MM.1S (cell line): ENCODE data around the gene NSD2.

Experiments used
- DNase-seq: peaks from one replicate; pipeline ENCODE4 v3.0.0-alpha.2; 2015
- H2AFZ ChIP-seq: fragments of 300-600 bp; sonication (generic); 2 replicates; pipeline ENCODE4 v1.6.0; 2016; ENCODE audit warnings: antibody characterized with exemption, low read length
- H3F3A ChIP-seq: fragments of 300-600 bp; sonication (generic); 2 replicates; pipeline ENCODE4 v1.6.1; 2016; ENCODE audit warnings: mild to moderate bottlenecking, antibody characterized with exemption, low read length, moderate library complexity, mixed read lengths; ENCODE audit not compliant: insufficient read depth
- H3K27ac ChIP-seq: fragments of 300-600 bp; sonication (generic); 2 replicates; pipeline ENCODE4 v1.5.1; 2016; ENCODE audit warnings: mild to moderate bottlenecking, low read length
- H3K27me3 ChIP-seq: fragments of 300-600 bp; sonication (generic); replicated peaks from 2 replicates; pipeline ENCODE4 v1.6.0; 2016; ENCODE audit warnings: low read length; ENCODE audit not compliant: insufficient read depth
- H3K36me3 ChIP-seq: fragments of 300-600 bp; sonication (generic); replicated peaks from 2 replicates; pipeline ENCODE4 v1.6.1; 2016; ENCODE audit warnings: mild to moderate bottlenecking, low read length, mixed read lengths; ENCODE audit not compliant: insufficient read depth
- H3K4me1 ChIP-seq: fragments of 300-600 bp; sonication (generic); 2 replicates; pipeline ENCODE4 v1.6.1; 2016; ENCODE audit warnings: low read length, mixed read lengths
- H3K4me2 ChIP-seq: fragments of 300-600 bp; sonication (generic); 2 replicates; pipeline ENCODE4 v1.6.0; 2016; ENCODE audit warnings: low read depth, low read length
- H3K4me3 ChIP-seq: fragments of 300-600 bp; sonication (generic); 2 replicates; pipeline ENCODE4 v1.5.1; 2016; ENCODE audit warnings: low read length, mixed read lengths
- H3K79me2 ChIP-seq: fragments of 300-600 bp; sonication (generic); 2 replicates; pipeline ENCODE4 v1.6.1; 2016; ENCODE audit warnings: mixed run types, low read length, mixed read lengths
- H3K9ac ChIP-seq: fragments of 300-600 bp; sonication (generic); 2 replicates; pipeline ENCODE4 v1.6.1; 2016; ENCODE audit warnings: low read length, mixed read lengths
- H3K9me2 ChIP-seq: fragments of 300-600 bp; sonication (generic); replicated peaks from 2 replicates; pipeline ENCODE4 v1.6.1; 2016; ENCODE audit warnings: mild to moderate bottlenecking, low read length, mixed read lengths; ENCODE audit not compliant: insufficient read depth
- H3K9me3 ChIP-seq: fragments of 300-600 bp; sonication (generic); replicated peaks from 2 replicates; pipeline ENCODE4 v1.6.1; 2016; ENCODE audit warnings: mild to moderate bottlenecking, low read length, mixed read lengths; ENCODE audit not compliant: insufficient read depth
- H4K20me1 ChIP-seq: fragments of 300-600 bp; sonication (generic); 2 replicates; pipeline ENCODE4 v1.6.1; 2016; ENCODE audit warnings: mild to moderate bottlenecking, low read length, moderate library complexity, mixed read lengths; ENCODE audit not compliant: insufficient read depth
- CTCF ChIP-seq: fragments of 300-600 bp; sonication (generic); IDR thresholded peaks from 2 replicates; pipeline ENCODE4 v1.5.1; 2016; ENCODE audit warnings: antibody characterized with exemption, low read length, mixed read lengths
- EZH2 ChIP-seq: fragments of 300-600 bp; sonication (generic); optimal IDR thresholded peaks from 2 replicates; pipeline ENCODE3; 2017; ENCODE audit warnings: low read depth, mild to moderate bottlenecking, antibody characterized with exemption, low read length, mixed read lengths
- EZH2phosphoT487 ChIP-seq: fragments of 300-600 bp; sonication (generic); IDR thresholded peaks from 2 replicates; pipeline ENCODE4 v1.6.1; 2018; ENCODE audit warnings: antibody characterized with exemption, low read length

NSD2 gene

GRCh38 chr4:1866189-1866661, 5.0 kb upstream of the NSD2 start:
- Histone ChIP-seq H3K9ac (no peak overlapping the region), H3F3A (peaks cover 15% of the 10 kb centered on the region), H3K79me2 (no peaks in the 10 kb centered on the region), H3K9me2 (no peaks in the 10 kb centered on the region), H3K36me3 (no peaks in the 10 kb centered on the region), H3K27me3 (no peaks in the 10 kb centered on the region), H3K27ac (no peak overlapping the region), H2AFZ (no peak overlapping the region), H3K9me3 (no peaks in the 10 kb centered on the region), H3K4me1 (no peaks in the 10 kb centered on the region), H3K4me2 (no peak overlapping the region), H4K20me1 (no peaks in the 10 kb centered on the region), H3K4me3 (no peak overlapping the region)
- no peak for DNase-seq
- TF ChIP-seq EZH2: no peak
- no peak for TF ChIP-seq EZH2phosphoT487
- no peak for TF ChIP-seq CTCF

- no peaks in the 10 kb centered on the region for H3K27me3 ChIP-seq
- H4K20me1 ChIP-seq: 0 out of 2 replicates have a peak, but pooled peaks cover under 1% of the 10 kb centered on the region
- H3K27ac ChIP-seq: no peak overlapping the region
- no peak overlapping the region for H3K4me2 ChIP-seq
- DNase-seq: no peak
- no peak for TF ChIP-seq EZH2
- TF ChIP-seq EZH2phosphoT487: no peak
- TF ChIP-seq CTCF: no peak
- no peaks in the 10 kb centered on the region for H3K36me3 ChIP-seq
- no peaks in the 10 kb centered on the region for H3K9me3 ChIP-seq
- no peak overlapping the region for H3K9ac ChIP-seq
- no peak overlapping the region for H3K4me3 ChIP-seq
- peaks cover 17% of the 10 kb centered on the region for H3K79me2 ChIP-seq
- H2AFZ ChIP-seq: no peak overlapping the region
- peaks cover 22% of the 10 kb centered on the region for H3F3A ChIP-seq
- no peaks in the 10 kb centered on the region for H3K9me2 ChIP-seq
- peaks cover 8% of the 10 kb centered on the region for H3K4me1 ChIP-seq
Measured at GRCh38 chr4:1868293-1868692, 2.9 kb upstream of the NSD2 start.

GRCh38 chr4:1868912-1869311, 2.3 kb upstream of the NSD2 start:
- DNase-seq: no peak
- Histone ChIP-seq H3K27me3 (no peaks in the 10 kb centered on the region), H3F3A (peaks cover 22% of the 10 kb centered on the region), H3K36me3 (no peaks in the 10 kb centered on the region), H3K9ac (no peak overlapping the region), H3K4me2 (peak overlapping the region; percentile 90; the same call in 1 of the 2 replicates), H2AFZ (no peak overlapping the region), H4K20me1 (peaks cover 7% of the 10 kb centered on the region; the same call in 1 of the 2 replicates), H3K79me2 (peaks cover 23% of the 10 kb centered on the region), H3K4me3 (no peak overlapping the region), H3K9me3 (no peaks in the 10 kb centered on the region), H3K4me1 (peaks cover 13% of the 10 kb centered on the region), H3K9me2 (no peaks in the 10 kb centered on the region), H3K27ac (no peak overlapping the region)
- TF ChIP-seq EZH2phosphoT487: no peak
- TF ChIP-seq CTCF: no peak
- TF ChIP-seq EZH2: no peak
